ENCODE data around the gene KCNQ1.

DNA sequence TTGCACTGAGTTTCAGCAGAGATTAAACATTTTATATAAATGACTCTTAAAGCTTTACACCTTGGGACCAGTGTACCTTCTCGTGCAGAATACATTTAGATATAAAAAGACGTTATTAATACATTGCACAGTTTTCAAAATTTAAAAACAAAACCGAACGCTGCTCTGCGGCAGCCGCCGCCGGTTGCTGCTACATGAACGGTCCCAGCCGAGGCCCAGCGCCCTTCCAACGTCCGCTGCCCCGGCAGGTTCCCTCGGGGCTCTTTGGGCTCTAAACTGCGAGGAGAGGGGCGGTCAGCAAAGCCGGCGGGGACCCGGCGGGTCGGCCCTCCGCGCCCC lies 438.8 kb downstream of the KCNQ1 start:
- TF ChIP-seq, protein P1, sequence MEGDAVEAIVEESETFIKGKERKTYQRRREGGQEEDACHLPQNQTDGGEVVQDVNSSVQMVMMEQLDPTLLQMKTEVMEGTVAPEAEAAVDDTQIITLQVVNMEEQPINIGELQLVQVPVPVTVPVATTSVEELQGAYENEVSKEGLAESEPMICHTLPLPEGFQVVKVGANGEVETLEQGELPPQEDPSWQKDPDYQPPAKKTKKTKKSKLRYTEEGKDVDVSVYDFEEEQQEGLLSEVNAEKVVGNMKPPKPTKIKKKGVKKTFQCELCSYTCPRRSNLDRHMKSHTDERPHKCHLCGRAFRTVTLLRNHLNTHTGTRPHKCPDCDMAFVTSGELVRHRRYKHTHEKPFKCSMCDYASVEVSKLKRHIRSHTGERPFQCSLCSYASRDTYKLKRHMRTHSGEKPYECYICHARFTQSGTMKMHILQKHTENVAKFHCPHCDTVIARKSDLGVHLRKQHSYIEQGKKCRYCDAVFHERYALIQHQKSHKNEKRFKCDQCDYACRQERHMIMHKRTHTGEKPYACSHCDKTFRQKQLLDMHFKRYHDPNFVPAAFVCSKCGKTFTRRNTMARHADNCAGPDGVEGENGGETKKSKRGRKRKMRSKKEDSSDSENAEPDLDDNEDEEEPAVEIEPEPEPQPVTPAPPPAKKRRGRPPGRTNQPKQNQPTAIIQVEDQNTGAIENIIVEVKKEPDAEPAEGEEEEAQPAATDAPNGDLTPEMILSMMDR (conservative IDR thresholded peaks at IDR 0.05; ENCODE audit: low read depth in 2 of 2): no peak
- TF ChIP-seq POLR2AphosphoS5 (IDR thresholded peaks at IDR 0.05; ENCODE audit: low read depth) (no peak), EZH2phosphoT487 (IDR thresholded peaks at IDR 0.05; ENCODE audit: unreplicated experiment) (peak; percentile 48)
- TF ChIP-seq, protein P2, sequence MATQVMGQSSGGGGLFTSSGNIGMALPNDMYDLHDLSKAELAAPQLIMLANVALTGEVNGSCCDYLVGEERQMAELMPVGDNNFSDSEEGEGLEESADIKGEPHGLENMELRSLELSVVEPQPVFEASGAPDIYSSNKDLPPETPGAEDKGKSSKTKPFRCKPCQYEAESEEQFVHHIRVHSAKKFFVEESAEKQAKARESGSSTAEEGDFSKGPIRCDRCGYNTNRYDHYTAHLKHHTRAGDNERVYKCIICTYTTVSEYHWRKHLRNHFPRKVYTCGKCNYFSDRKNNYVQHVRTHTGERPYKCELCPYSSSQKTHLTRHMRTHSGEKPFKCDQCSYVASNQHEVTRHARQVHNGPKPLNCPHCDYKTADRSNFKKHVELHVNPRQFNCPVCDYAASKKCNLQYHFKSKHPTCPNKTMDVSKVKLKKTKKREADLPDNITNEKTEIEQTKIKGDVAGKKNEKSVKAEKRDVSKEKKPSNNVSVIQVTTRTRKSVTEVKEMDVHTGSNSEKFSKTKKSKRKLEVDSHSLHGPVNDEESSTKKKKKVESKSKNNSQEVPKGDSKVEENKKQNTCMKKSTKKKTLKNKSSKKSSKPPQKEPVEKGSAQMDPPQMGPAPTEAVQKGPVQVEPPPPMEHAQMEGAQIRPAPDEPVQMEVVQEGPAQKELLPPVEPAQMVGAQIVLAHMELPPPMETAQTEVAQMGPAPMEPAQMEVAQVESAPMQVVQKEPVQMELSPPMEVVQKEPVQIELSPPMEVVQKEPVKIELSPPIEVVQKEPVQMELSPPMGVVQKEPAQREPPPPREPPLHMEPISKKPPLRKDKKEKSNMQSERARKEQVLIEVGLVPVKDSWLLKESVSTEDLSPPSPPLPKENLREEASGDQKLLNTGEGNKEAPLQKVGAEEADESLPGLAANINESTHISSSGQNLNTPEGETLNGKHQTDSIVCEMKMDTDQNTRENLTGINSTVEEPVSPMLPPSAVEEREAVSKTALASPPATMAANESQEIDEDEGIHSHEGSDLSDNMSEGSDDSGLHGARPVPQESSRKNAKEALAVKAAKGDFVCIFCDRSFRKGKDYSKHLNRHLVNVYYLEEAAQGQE (IDR thresholded peaks at IDR 0.05; ENCODE audit: unreplicated experiment): no peak

All from GM23338 (cell line).